NT2/D1 (cell line): ENCODE measurements around the gene GFOD2.

Experiments
- DNase-seq: peaks from one replicate; pipeline ENCODE4 v3.0.0-alpha.2; 2011; ENCODE audit warnings: low read depth, low spot score
- H3K27me3 ChIP-seq: 2 replicates; pipeline ENCODE4 v1.6.0; 2011; ENCODE audit warnings: mild to moderate bottlenecking; ENCODE audit not compliant: insufficient read length, insufficient read depth
- H3K36me3 ChIP-seq: 2 replicates; pipeline ENCODE4 v1.6.1; 2011; ENCODE audit warnings: mild to moderate bottlenecking, low read length, mixed read lengths; ENCODE audit not compliant: insufficient read depth, insufficient read length
- H3K4me1 ChIP-seq: 2 replicates; pipeline ENCODE4 v1.5.1; 2011; ENCODE audit not compliant: insufficient read depth, insufficient read length
- H3K4me3 ChIP-seq: 2 replicates; pipeline ENCODE4 v1.5.1; 2011; ENCODE audit warnings: low read depth; ENCODE audit not compliant: insufficient read length
- H3K9ac ChIP-seq: 2 replicates; pipeline ENCODE4 v1.6.0; 2011; ENCODE audit warnings: low read depth; ENCODE audit not compliant: insufficient read length
- H3K9me3 ChIP-seq: 2 replicates; pipeline ENCODE4 v1.5.1; 2011; ENCODE audit warnings: mild to moderate bottlenecking, low read length; ENCODE audit not compliant: insufficient read depth
- SUZ12 ChIP-seq: IDR thresholded peaks from 2 replicates; pipeline ENCODE4 v1.6.1; 2011; ENCODE audit not compliant: insufficient read length, insufficient read depth; ENCODE audit errors: extremely low read depth
- YY1 ChIP-seq: IDR thresholded peaks from 2 replicates; pipeline ENCODE4 v1.6.1; 2011; ENCODE audit not compliant: insufficient read length, insufficient read depth
- ZNF274 ChIP-seq: IDR thresholded peaks from 2 replicates; pipeline ENCODE4 v1.6.1; 2011; ENCODE audit warnings: mild to moderate bottlenecking, low read depth, low read length

GFOD2 gene

GRCh38 chr16:67719048-67719777, at the start of gene GFOD2:
Gene GFOD2 (minus strand): TSS chr16:67719316. CDS start chr16:67685715, 33,601 bp downstream.
- DNase-seq = peak; percentile 94
- peaks cover 2% of the 10 kb centered on the region for H3K4me1 ChIP-seq
- H3K27me3 ChIP-seq = peaks cover 4% of the 10 kb centered on the region
- H3K36me3 ChIP-seq = peaks cover 12% of the 10 kb centered on the region
- no peaks in the 10 kb centered on the region for H3K9me3 ChIP-seq
- H3K9ac ChIP-seq = peak within 1 kb of the TSS; percentile 92
- TF ChIP-seq SUZ12 (no peak), ZNF274 (no peak), YY1 (no peak)
- H3K4me3 ChIP-seq = peak within 1 kb of the TSS; percentile 82

- Histone ChIP-seq H3K4me1 (no peaks in the 10 kb centered on the region), H3K27me3 (no peaks in the 10 kb centered on the region), H3K36me3 (peaks cover 29% of the 10 kb centered on the region), H3K9me3 (no peaks in the 10 kb centered on the region), H3K9ac (no peak overlapping the region), H3K4me3 (no peak overlapping the region)
- TF ChIP-seq YY1 (no peak), SUZ12 (no peak), ZNF274 (no peak)
- no peak for DNase-seq
Observed at GRCh38 chr16:67767953-67768352, 48.8 kb upstream of the GFOD2 start.

- Histone ChIP-seq H3K4me3 (no peak overlapping the region), H3K9ac (no peak overlapping the region), H3K27me3 (no peaks in the 10 kb centered on the region), H3K4me1 (no peaks in the 10 kb centered on the region), H3K36me3 (peaks cover 26% of the 10 kb centered on the region), H3K9me3 (no peaks in the 10 kb centered on the region)
- DNase-seq = no peak
- TF ChIP-seq ZNF274 = no peak
- no peak for TF ChIP-seq SUZ12
- TF ChIP-seq YY1 = no peak
Observed at GRCh38 chr16:67766291-67766690, 47.2 kb upstream of the GFOD2 start.

GRCh38 chr16:67764158-67764667, 45.1 kb upstream of the GFOD2 start:
- no peak overlapping the region for H3K4me3 ChIP-seq
- DNase-seq = no peak
- H3K27me3 ChIP-seq = no peaks in the 10 kb centered on the region
- no peak for TF ChIP-seq YY1
- TF ChIP-seq SUZ12 = no peak
- no peak for TF ChIP-seq ZNF274
- H3K9ac ChIP-seq = no peak overlapping the region
- H3K9me3 ChIP-seq = no peaks in the 10 kb centered on the region
- no peaks in the 10 kb centered on the region for H3K4me1 ChIP-seq
- peaks cover 32% of the 10 kb centered on the region for H3K36me3 ChIP-seq

GRCh38 chr16:67763066-67763465, 44.0 kb upstream of the GFOD2 start:
- no peak overlapping the region for H3K4me3 ChIP-seq
- no peak for DNase-seq
- TF ChIP-seq ZNF274 = no peak
- H3K4me1 ChIP-seq = no peaks in the 10 kb centered on the region
- no peaks in the 10 kb centered on the region for H3K9me3 ChIP-seq
- no peaks in the 10 kb centered on the region for H3K27me3 ChIP-seq
- peaks cover 35% of the 10 kb centered on the region for H3K36me3 ChIP-seq
- no peak overlapping the region for H3K9ac ChIP-seq

GRCh38 chr16:67762385-67762784, 43.3 kb upstream of the GFOD2 start:
- Histone ChIP-seq H3K27me3 (no peaks in the 10 kb centered on the region), H3K4me1 (no peaks in the 10 kb centered on the region), H3K9me3 (no peaks in the 10 kb centered on the region), H3K4me3 (no peak overlapping the region), H3K36me3 (peaks cover 40% of the 10 kb centered on the region), H3K9ac (no peak overlapping the region)
- DNase-seq = no peak
- TF ChIP-seq SUZ12 (no peak), YY1 (no peak), ZNF274 (no peak)

- DNase-seq = no peak
- H3K27me3 ChIP-seq = no peaks in the 10 kb centered on the region
- peaks cover 2% of the 10 kb centered on the region for H3K4me1 ChIP-seq
- H3K9ac ChIP-seq = no peak overlapping the region
- no peaks in the 10 kb centered on the region for H3K9me3 ChIP-seq
- no peak overlapping the region for H3K4me3 ChIP-seq
- no peak for TF ChIP-seq YY1
- no peak for TF ChIP-seq ZNF274
- no peak for TF ChIP-seq SUZ12
- H3K36me3 ChIP-seq = peaks cover 41% of the 10 kb centered on the region
Observed at GRCh38 chr16:67761924-67762323, 42.8 kb upstream of the GFOD2 start.
